HG02763 (cell line): ENCODE measurements around the gene PPP1R3F.
"Not testable (repeated sequence)": the region's sequence is repeated elsewhere in the genome, so short reads cannot be mapped to it uniquely, and the experiment has no call there.

Source experiments
- ATAC-seq: cut with Tn5 transposase; IDR thresholded peaks from one replicate; pipeline ENCODE4 v1.9.1; 2021; ENCODE audit warnings: mild to moderate bottlenecking, moderate library complexity; ENCODE audit not compliant: unreplicated experiment

Gene PPP1R3F

GRCh38 chrX:49310371-49310770 is 40.8 kb downstream of the PPP1R3F start:
- no peak for ATAC-seq

- ATAC-seq = no peak
Measured at GRCh38 chrX:49312176-49312575, 42.6 kb downstream of the PPP1R3F start.

- no peak for ATAC-seq
Measured at GRCh38 chrX:49316085-49316484, 46.5 kb downstream of the PPP1R3F start.

- not testable (repeated sequence) for ATAC-seq
Measured at GRCh38 chrX:49321737-49322136, 52.1 kb downstream of the PPP1R3F start, which contains the start of gene GAGE12J. TSS of gene GAGE12J (plus strand) at chrX:49322037. CDS start at chrX:49323194, 1,157 bp downstream.

- ATAC-seq = not testable (repeated sequence)
Measured at GRCh38 chrX:49322266-49322665, 52.7 kb downstream of the PPP1R3F start.

GRCh38 chrX:49323735-49324134 is 54.1 kb downstream of the PPP1R3F start:
- not testable (repeated sequence) for ATAC-seq

- not testable (repeated sequence) for ATAC-seq
Measured at GRCh38 chrX:49330421-49330820, 60.8 kb downstream of the PPP1R3F start.

- ATAC-seq = not testable (repeated sequence)
Measured at GRCh38 chrX:49331282-49331681, 61.7 kb downstream of the PPP1R3F start, which contains the start of gene GAGE13. TSS of gene GAGE13 (plus strand) at chrX:49331582. CDS start at chrX:49332738, 1,156 bp downstream.

GRCh38 chrX:49331841-49332240 is 62.2 kb downstream of the PPP1R3F start:
- ATAC-seq = not testable (repeated sequence)
